CD4-positive, alpha-beta T cell (primary cell): ENCODE results near the gene TPGS2. TPM values are rescaled to one million over a fixed set of nuclear protein-coding genes. Genes with fewer than 3 reads are reported as not detected.
"Not testable (repeated sequence)": the region's sequence is repeated elsewhere in the genome, so short reads cannot be mapped to it uniquely, and the experiment has no call there.

Source experiments
- ATAC-seq: fragments of 200-7000 bp; cut with Tn5 transposase; one replicate; pipeline ENCODE4 v1.10.0; 2022; ENCODE audit warnings: mild to moderate bottlenecking; ENCODE audit not compliant: poor library complexity
- CTCF ChIA-PET: fragments of 350-600 bp; sonication (Branson Sonifier 250); formaldehyde crosslinking; loops from one replicate; lab custom pipeline; 2021; ENCODE audit warnings: antibody characterized with exemption, inconsistent platforms; lab: Charles Lee
- POLR2A ChIA-PET: fragments of 350-600 bp; sonication (Branson Sonifier 250); formaldehyde crosslinking; loops from one replicate; lab custom pipeline; 2021; ENCODE audit warnings: antibody characterized with exemption, inconsistent platforms; lab: Charles Lee
- DNase-seq, 14 experiments: peaks; one replicate each; pipeline ENCODE4 v3.0.0-alpha.2; 2013 to 2020; ENCODE audit warnings: mixed read lengths in 2 of 14
- H3K27ac ChIP-seq, 2 donors: one replicate each; pipeline versions ENCODE4 v1.5.1 to v1.7.0; 2013; ENCODE audit warnings: low read length in 2 of 2, low read depth in 1 of 2, mild to moderate bottlenecking in 1 of 2
- H3K27me3 ChIP-seq, 2 experiments: 1 replicate in 1 of 2; 2 replicates in 1 of 2; pipeline versions ENCODE4 v1.6.1 to v1.7.0; 2013; ENCODE audit warnings: low read length in 2 of 2, control low read depth in 1 of 2, mild to moderate bottlenecking in 1 of 2, moderate library complexity in 1 of 2; ENCODE audit not compliant: insufficient read depth in 2 of 2, control insufficient read depth in 1 of 2
- H3K36me3 ChIP-seq: one replicate; pipeline ENCODE4 v1.6.1; 2013; ENCODE audit warnings: low read length, control low read depth; ENCODE audit not compliant: insufficient read depth
- H3K4me1 ChIP-seq: one replicate; pipeline ENCODE4 v1.6.1; 2013; ENCODE audit warnings: low read length, control low read depth; ENCODE audit not compliant: insufficient read depth
- H3K4me3 ChIP-seq: one replicate; pipeline ENCODE4 v1.5.1; 2013; ENCODE audit warnings: mild to moderate bottlenecking, low read length, moderate library complexity
- H3K9me3 ChIP-seq, 2 experiments: 1 replicate in 1 of 2; 2 replicates in 1 of 2; pipeline versions ENCODE4 v1.6.1 to v1.7.0; 2013; ENCODE audit warnings: low read length in 2 of 2, mild to moderate bottlenecking in 2 of 2, control low read depth in 1 of 2, moderate library complexity in 1 of 2; ENCODE audit not compliant: control insufficient read depth in 1 of 2, insufficient read depth in 1 of 2
- H3K27ac Mint-ChIP-seq: one replicate; pipeline ENCODE4 v1.8.0; 2020; ENCODE audit warnings: mixed read lengths
- H3K27me3 Mint-ChIP-seq: one replicate; pipeline ENCODE4 v1.8.0; 2021; ENCODE audit warnings: mixed read lengths
- H3K36me3 Mint-ChIP-seq: one replicate; pipeline ENCODE4 v1.8.0; 2021; ENCODE audit warnings: low read depth, mixed read lengths
- H3K4me1 Mint-ChIP-seq: one replicate; pipeline ENCODE4 v1.8.0; 2021; ENCODE audit warnings: low read depth, mixed read lengths
- H3K4me3 Mint-ChIP-seq: one replicate; pipeline ENCODE4 v1.8.0; 2020; ENCODE audit warnings: mild to moderate bottlenecking, mixed read lengths
- H3K9me3 Mint-ChIP-seq: one replicate; pipeline ENCODE4 v1.8.0; 2020; ENCODE audit warnings: mixed read lengths
- CTCF ChIP-seq: fragments of 200-600 bp; IDR thresholded peaks from one replicate; pipeline ENCODE4 v1.8.0; 2022; ENCODE audit warnings: antibody characterized with exemption, mild to moderate bottlenecking
- intact Hi-C, 2 experiments: fragments of 100-400 bp; cut with DNase I in 1 of 2; cut with micrococcal nuclease in 1 of 2; formaldehyde crosslinking; loops; one replicate each; pipeline versions ENCODE4 v1.15.1 to v1.9.0; 2023 to 2025; cut with DNase I, micrococcal nuclease
- total RNA-seq, 174 experiments: library from RNA in 2 of 174; stranded (reverse) in 2 of 174; gene quantifications; one replicate each; pipeline ENCODE4 v1.2.3 and lab custom pipeline; 2021 to 2026

Gene TPGS2
- total RNA-seq, 2 experiments from 2014 or later: 16.4 to 19.0 TPM

GRCh38 chr18:36769172-36769571 is 59.6 kb downstream of the TPGS2 start:
- peaks cover 0 to 5% of the 10 kb centered on the region in 2 experiments for H3K27me3 ChIP-seq
- POLR2A ChIA-PET: no interaction called here
- H3K27ac ChIP-seq: no peak overlapping the region

GRCh38 chr18:36766836-36767235 is 62.0 kb downstream of the TPGS2 start:
- TF ChIP-seq CTCF: no peak
- Histone ChIP-seq H3K36me3 (no peaks in the 10 kb centered on the region), H3K4me3 (no peak overlapping the region), H3K4me1 (peaks cover 8% of the 10 kb centered on the region), H3K27ac (no peak overlapping the region), H3K9me3 (no peaks in the 10 kb centered on the region), H3K27me3 (peaks cover 0 to 5% of the 10 kb centered on the region in 2 experiments)
- H3K36me3 Mint-ChIP-seq: no peaks in the 10 kb centered on the region
- H3K4me1 Mint-ChIP-seq: peaks cover 8% of the 10 kb centered on the region
- H3K27me3 Mint-ChIP-seq: peaks cover 8% of the 10 kb centered on the region
- no peak overlapping the region for H3K4me3 Mint-ChIP-seq
- ATAC-seq (no peak), DNase-seq (no peak)
- intact Hi-C loops: no loop called here
- ChIA-PET POLR2A (no interaction called here), CTCF (no interaction called here)
- no peaks in the 10 kb centered on the region for H3K9me3 Mint-ChIP-seq
- no peak overlapping the region for H3K27ac Mint-ChIP-seq

More at GRCh38 chr18:36769172-36769571, 59.6 kb downstream of the TPGS2 start:
- Mint-ChIP-seq H3K9me3 (no peaks in the 10 kb centered on the region), H3K27ac (no peak overlapping the region), H3K4me1 (peaks cover 8% of the 10 kb centered on the region), H3K36me3 (no peaks in the 10 kb centered on the region), H3K4me3 (no peak overlapping the region), H3K27me3 (peaks cover 8% of the 10 kb centered on the region)
- Histone ChIP-seq H3K4me3 (no peak overlapping the region), H3K9me3 (no peaks in the 10 kb centered on the region), H3K36me3 (no peaks in the 10 kb centered on the region), H3K4me1 (peaks cover 8% of the 10 kb centered on the region)
- TF ChIP-seq CTCF: no peak
- ATAC-seq: no peak
- intact Hi-C loops: no loop called here
- CTCF ChIA-PET: no interaction called here
- DNase-seq: no peak

GRCh38 chr18:36762965-36763364 is 65.8 kb downstream of the TPGS2 start:
- peaks cover 13% of the 10 kb centered on the region for H3K27me3 Mint-ChIP-seq
- POLR2A ChIA-PET, H3K4me3 Mint-ChIP-seq: not testable (repeated sequence)

GRCh38 chr18:36762074-36762473 is 66.7 kb downstream of the TPGS2 start:
- Histone ChIP-seq H3K4me1 (no peaks in the 10 kb centered on the region), H3K4me3 (no peak overlapping the region), H3K9me3 (peaks cover 0 to 4% of the 10 kb centered on the region in 2 experiments), H3K27me3 (peaks cover 0 to 3% of the 10 kb centered on the region in 2 experiments), H3K27ac (no peak overlapping the region), H3K36me3 (no peaks in the 10 kb centered on the region)
- Mint-ChIP-seq H3K27me3 (peaks cover 13% of the 10 kb centered on the region), H3K27ac (no peak overlapping the region), H3K36me3 (no peaks in the 10 kb centered on the region), H3K4me3 (no peak overlapping the region), H3K4me1 (no peaks in the 10 kb centered on the region), H3K9me3 (no peaks in the 10 kb centered on the region)
- TF ChIP-seq CTCF: no peak
- no peak for DNase-seq
- ATAC-seq: no peak
- intact Hi-C loops: no loop called here
- CTCF ChIA-PET: no interaction called here
- POLR2A ChIA-PET: no interaction called here

More at GRCh38 chr18:36762965-36763364, 65.8 kb downstream of the TPGS2 start:
- H3K27ac ChIP-seq, H3K9me3 Mint-ChIP-seq, intact Hi-C loops, H3K27me3 ChIP-seq, H3K4me1 Mint-ChIP-seq, CTCF ChIA-PET, DNase-seq, H3K9me3 ChIP-seq, ATAC-seq, H3K36me3 ChIP-seq, H3K4me3 ChIP-seq, H3K4me1 ChIP-seq, H3K27ac Mint-ChIP-seq, H3K36me3 Mint-ChIP-seq: not testable (repeated sequence)
